Thyroid gland (tissue), 4 donors: ENCODE measurements around the gene TRIM8. TPM values are rescaled to one million over a fixed set of nuclear protein-coding genes. Genes with fewer than 3 reads are reported as not detected.
A peak's percentile ranks its signal among the peaks of the same experiment; 100 is the strongest.

Experiments used
- DNase-seq, 2 donors: peaks; one replicate each; pipeline ENCODE4 v3.0.0-alpha.2; 2019
- H3K27ac ChIP-seq, 3 donors: fragments of 200-600 bp; sonication (generic); 1 replicate in 2 of 3; 2 replicates in 1 of 3; pipeline ENCODE4 v1.5.1; 2016 to 2019; ENCODE audit warnings: mild to moderate bottlenecking in 1 of 3, moderate library complexity in 1 of 3
- H3K27me3 ChIP-seq: fragments of 200-600 bp; sonication (generic); one replicate; pipeline ENCODE4 v1.5.1; 2019
- H3K36me3 ChIP-seq, 2 donors: fragments of 200-600 bp; sonication (generic); one replicate each; pipeline ENCODE4 v1.5.1; 2016 to 2019
- H3K4me1 ChIP-seq, 2 donors: fragments of 200-600 bp; sonication (generic); one replicate each; pipeline ENCODE4 v1.5.1; 2017 to 2019
- H3K4me3 ChIP-seq, 3 donors: fragments of 200-600 bp; sonication (generic); replicated peaks in 1 of 3; 1 replicate in 2 of 3; 2 replicates in 1 of 3; pipeline ENCODE4 v1.5.1; 2016; ENCODE audit warnings: mild to moderate bottlenecking in 1 of 3
- H3K9me3 ChIP-seq: fragments of 200-600 bp; sonication (generic); one replicate; pipeline ENCODE4 v1.5.1; 2017
- CTCF ChIP-seq, 6 experiments: fragments of 200-600 bp in 3 of 6; fragments of 450-650 bp in 3 of 6; sonication (generic) in 3 of 6; IDR thresholded peaks; one replicate each; pipeline ENCODE4 v1.5.1; 2016 to 2019; ENCODE audit warnings: antibody characterized with exemption in 6 of 6, mild to moderate bottlenecking in 2 of 6, inconsistent platforms in 1 of 6, moderate library complexity in 1 of 6
- POLR2A ChIP-seq, 2 donors: fragments of 450-650 bp; IDR thresholded peaks; one replicate each; pipeline ENCODE4 v1.6.1; 2017; ENCODE audit warnings: antibody characterized with exemption in 2 of 2, mild to moderate bottlenecking in 2 of 2, moderate library complexity in 1 of 2
- WGBS, 2 donors: methylation state at CpG; one replicate each; pipeline ENCODE4 v1.1.5; 2017; 5-methylcytosine and 5-hydroxymethylcytosine counted together
- intact Hi-C: fragments of 100-400 bp; cut with DNase I; formaldehyde crosslinking; loops from one replicate; pipeline ENCODE4 v1.15.1; 2023
- total RNA-seq, 4 donors: library from RNA; depleted of rRNA; stranded (reverse); fragments of >200 nt; gene quantifications; one replicate each; pipeline ENCODE4 v1.2.3, GENCODE V29; 2016

TRIM8 gene
- total RNA-seq, 4 donors from 2014 or later = 138 to 187 (median 162) TPM

GRCh38 chr10:102675011-102675665, 30.9 kb downstream of the TRIM8 start:
- intact Hi-C loops = loop anchor here (2.0 kb wide), 1 partner anchor 30 kb away; the partner anchor contains the start of gene TRIM8
- peak in 1 of 2 donors; percentile 30 for DNase-seq
- H3K27ac ChIP-seq = peak overlapping the region; percentile 94 to 99 (median 96)
- no peaks in the 10 kb centered on the region for H3K36me3 ChIP-seq
- no peak for TF ChIP-seq POLR2A (IDR thresholded peaks at IDR 0.05)
- no peak for TF ChIP-seq CTCF (IDR thresholded peaks at IDR 0.05)
- H3K4me1 ChIP-seq = peaks cover 85 to 90% of the 10 kb centered on the region in 2 donors
- H3K27me3 ChIP-seq = no peaks in the 10 kb centered on the region
- H3K4me3 ChIP-seq = no peak overlapping the region
- 31 to 36% methylated on average over 5 to 8 of the region's 8 CpGs for WGBS, 2 donors
- no peaks in the 10 kb centered on the region for H3K9me3 ChIP-seq

- H3K27me3 ChIP-seq = no peaks in the 10 kb centered on the region
- no peaks in the 10 kb centered on the region for H3K9me3 ChIP-seq
- DNase-seq = peak; percentile 69 to 77
- TF ChIP-seq POLR2A (IDR thresholded peaks at IDR 0.05) (peak in 1 of 2 donors; percentile 43), CTCF (IDR thresholded peaks at IDR 0.05) (no peak)
- 17 to 25% methylated on average over 16 of the region's 16 CpGs for WGBS, 2 donors
- peak overlapping the region; percentile 94 to 99 (median 96) for H3K27ac ChIP-seq
- no peaks in the 10 kb centered on the region for H3K36me3 ChIP-seq
- intact Hi-C loops = loop anchor here (2.0 kb wide), 1 partner anchor 31 kb away; the partner anchor contains the start of gene TRIM8
- peaks cover 78 to 91% of the 10 kb centered on the region in 2 donors for H3K4me1 ChIP-seq
- no peak overlapping the region for H3K4me3 ChIP-seq
Observed at GRCh38 chr10:102675666-102676533, 31.6 kb downstream of the TRIM8 start.

- TF ChIP-seq POLR2A (IDR thresholded peaks at IDR 0.05) = no peak
- no peak for TF ChIP-seq CTCF (IDR thresholded peaks at IDR 0.05)
- Histone ChIP-seq H3K36me3 (no peaks in the 10 kb centered on the region), H3K9me3 (no peaks in the 10 kb centered on the region), H3K27me3 (no peaks in the 10 kb centered on the region), H3K27ac (peak overlapping the region; percentile 94 to 99 (median 96)), H3K4me1 (peaks cover 78 to 98% of the 10 kb centered on the region in 2 donors), H3K4me3 (no peak overlapping the region)
- no peak for DNase-seq
- WGBS, 2 donors = 50 to 53% methylated on average over 9 of the region's 9 CpGs
- intact Hi-C loops = no loop called here
Observed at GRCh38 chr10:102676534-102677315, 32.4 kb downstream of the TRIM8 start.

GRCh38 chr10:102677331-102678067, 33.2 kb downstream of the TRIM8 start:
- 63 to 67% methylated on average over 9 of the region's 9 CpGs for WGBS, 2 donors
- peak in 1 of 2 donors; percentile 47 for DNase-seq
- H3K27ac ChIP-seq = peak overlapping the region; percentile 94 to 99 (median 96)
- TF ChIP-seq POLR2A (IDR thresholded peaks at IDR 0.05) (no peak), CTCF (IDR thresholded peaks at IDR 0.05) (no peak)
- H3K27me3 ChIP-seq = no peaks in the 10 kb centered on the region
- H3K4me1 ChIP-seq = peaks cover 81 to 98% of the 10 kb centered on the region in 2 donors
- H3K4me3 ChIP-seq = no peak overlapping the region
- H3K36me3 ChIP-seq = no peaks in the 10 kb centered on the region
- intact Hi-C loops = no loop called here
- H3K9me3 ChIP-seq = no peaks in the 10 kb centered on the region
